ENCODE data around the gene IL1RAPL1. TPM values are rescaled to one million over a fixed set of nuclear protein-coding genes. Genes with fewer than 3 reads are reported as not detected.

The IL1RAPL1 gene
- total RNA-seq, 2 donors from 2014 or later: not detected

DNA sequence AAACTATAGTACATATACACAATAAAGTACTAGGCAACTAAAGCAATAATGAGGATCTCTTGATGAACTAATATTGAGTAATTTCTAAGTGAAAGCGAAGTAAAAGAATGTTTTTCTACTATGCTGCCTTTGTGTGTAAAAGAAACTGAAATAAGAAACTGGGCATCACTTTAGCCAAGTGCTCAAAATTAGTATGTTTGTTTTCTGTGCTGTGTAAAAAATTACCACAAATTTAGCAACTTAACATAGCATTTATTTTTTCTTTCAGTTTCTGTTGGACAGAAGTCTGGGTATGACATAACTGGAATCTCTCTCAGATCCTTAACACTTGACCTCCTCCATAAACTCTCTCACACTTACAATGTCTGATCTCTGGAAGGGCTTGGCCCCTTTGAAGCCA, 941.0 kb downstream of the IL1RAPL1 start:
- no peaks in the 10 kb centered on the region for H3K27me3 Mint-ChIP-seq (ENCODE audit: low read depth)
- DNase-seq: no peak
- no peaks in the 10 kb centered on the region for H3K9me3 Mint-ChIP-seq
- no peaks in the 10 kb centered on the region for H3K4me1 Mint-ChIP-seq (ENCODE audit: low read depth)
- H3K36me3 Mint-ChIP-seq (ENCODE audit: insufficient read depth in 2 of 2): no peaks in the 10 kb centered on the region
- H3K4me3 Mint-ChIP-seq: no peak overlapping the region
- no peak for ATAC-seq (replicated peaks in 1 of 2)
- H3K27ac Mint-ChIP-seq: no peak overlapping the region

- no peak for ATAC-seq (replicated peaks in 1 of 2)
- H3K4me3 Mint-ChIP-seq: no peak overlapping the region
Observed at GRCh38 chrX:29530501-29530900, 943.3 kb downstream of the IL1RAPL1 start.

GRCh38 chrX:29531336-29531735, 944.1 kb downstream of the IL1RAPL1 start:
- H3K36me3 Mint-ChIP-seq (ENCODE audit: insufficient read depth in 2 of 2): no peaks in the 10 kb centered on the region
- no peak overlapping the region for H3K4me3 Mint-ChIP-seq
- no peak for ATAC-seq (replicated peaks in 1 of 2)

More at GRCh38 chrX:29530501-29530900, 943.3 kb downstream of the IL1RAPL1 start:
- DNase-seq: no peak
- no peaks in the 10 kb centered on the region for H3K36me3 Mint-ChIP-seq (ENCODE audit: insufficient read depth in 2 of 2)
- H3K27me3 Mint-ChIP-seq (ENCODE audit: low read depth): no peaks in the 10 kb centered on the region
- H3K9me3 Mint-ChIP-seq: no peaks in the 10 kb centered on the region
- no peak overlapping the region for H3K27ac Mint-ChIP-seq
- no peaks in the 10 kb centered on the region for H3K4me1 Mint-ChIP-seq (ENCODE audit: low read depth)

GRCh38 chrX:29535212-29536162, 948.2 kb downstream of the IL1RAPL1 start:
- H3K4me1 Mint-ChIP-seq (ENCODE audit: low read depth): no peaks in the 10 kb centered on the region
- no peak overlapping the region for H3K27ac Mint-ChIP-seq
- no peak overlapping the region for H3K4me3 Mint-ChIP-seq
- DNase-seq (no peak), ATAC-seq (replicated peaks in 1 of 2) (no peak)
- H3K27me3 Mint-ChIP-seq (ENCODE audit: low read depth): no peaks in the 10 kb centered on the region
- no peaks in the 10 kb centered on the region for H3K36me3 Mint-ChIP-seq (ENCODE audit: insufficient read depth in 2 of 2)
- no peaks in the 10 kb centered on the region for H3K9me3 Mint-ChIP-seq

More at GRCh38 chrX:29531336-29531735, 944.1 kb downstream of the IL1RAPL1 start:
- no peak for DNase-seq
- Mint-ChIP-seq H3K9me3 (no peaks in the 10 kb centered on the region), H3K27me3 (ENCODE audit: low read depth) (no peaks in the 10 kb centered on the region), H3K27ac (no peak overlapping the region), H3K4me1 (ENCODE audit: low read depth) (no peaks in the 10 kb centered on the region)

- Mint-ChIP-seq H3K4me3 (no peak overlapping the region), H3K9me3 (no peaks in the 10 kb centered on the region), H3K27ac (no peak overlapping the region), H3K4me1 (ENCODE audit: low read depth) (no peaks in the 10 kb centered on the region), H3K27me3 (ENCODE audit: low read depth) (no peaks in the 10 kb centered on the region), H3K36me3 (ENCODE audit: insufficient read depth in 2 of 2) (no peaks in the 10 kb centered on the region)
- no peak for ATAC-seq (replicated peaks in 1 of 2)
- no peak for DNase-seq
Observed at GRCh38 chrX:29541038-29541437, 953.8 kb downstream of the IL1RAPL1 start.

GRCh38 chrX:29542152-29542551, 954.9 kb downstream of the IL1RAPL1 start:
- H3K9me3 Mint-ChIP-seq: no peaks in the 10 kb centered on the region
- no peaks in the 10 kb centered on the region for H3K4me1 Mint-ChIP-seq (ENCODE audit: low read depth)

GRCh38 chrX:29545878-29546277, 958.6 kb downstream of the IL1RAPL1 start:
- H3K27ac Mint-ChIP-seq: no peak overlapping the region
- no peaks in the 10 kb centered on the region for H3K4me1 Mint-ChIP-seq (ENCODE audit: low read depth)
- DNase-seq: no peak
- H3K4me3 Mint-ChIP-seq: no peak overlapping the region
- H3K27me3 Mint-ChIP-seq (ENCODE audit: low read depth): no peaks in the 10 kb centered on the region
- no peaks in the 10 kb centered on the region for H3K9me3 Mint-ChIP-seq
- H3K36me3 Mint-ChIP-seq (ENCODE audit: insufficient read depth in 2 of 2): no peaks in the 10 kb centered on the region
- ATAC-seq (replicated peaks in 1 of 2): no peak

More at GRCh38 chrX:29542152-29542551, 954.9 kb downstream of the IL1RAPL1 start:
- DNase-seq (no peak), ATAC-seq (replicated peaks in 1 of 2) (no peak)
- H3K36me3 Mint-ChIP-seq (ENCODE audit: insufficient read depth in 2 of 2): no peaks in the 10 kb centered on the region
- no peak overlapping the region for H3K27ac Mint-ChIP-seq
- H3K4me3 Mint-ChIP-seq: no peak overlapping the region
- no peaks in the 10 kb centered on the region for H3K27me3 Mint-ChIP-seq (ENCODE audit: low read depth)

- Mint-ChIP-seq H3K27ac (no peak overlapping the region), H3K27me3 (ENCODE audit: low read depth) (no peaks in the 10 kb centered on the region), H3K36me3 (ENCODE audit: insufficient read depth in 2 of 2) (no peaks in the 10 kb centered on the region)
Observed at GRCh38 chrX:29547877-29548276, 960.6 kb downstream of the IL1RAPL1 start.

GRCh38 chrX:29553542-29553941, 966.3 kb downstream of the IL1RAPL1 start:
- DNase-seq: no peak
- Mint-ChIP-seq H3K4me3 (no peak overlapping the region), H3K27me3 (ENCODE audit: low read depth) (no peaks in the 10 kb centered on the region), H3K9me3 (peaks cover 0 to 5% of the 10 kb centered on the region in 2 donors), H3K4me1 (ENCODE audit: low read depth) (no peaks in the 10 kb centered on the region), H3K27ac (no peak overlapping the region), H3K36me3 (ENCODE audit: insufficient read depth in 2 of 2) (peaks cover 0 to 1% of the 10 kb centered on the region in 2 donors)
- no peak for ATAC-seq (replicated peaks in 1 of 2)

More at GRCh38 chrX:29547877-29548276, 960.6 kb downstream of the IL1RAPL1 start:
- DNase-seq: no peak
- no peak overlapping the region for H3K4me3 Mint-ChIP-seq
- no peaks in the 10 kb centered on the region for H3K4me1 Mint-ChIP-seq (ENCODE audit: low read depth)
- no peak for ATAC-seq (replicated peaks in 1 of 2)
- H3K9me3 Mint-ChIP-seq: no peaks in the 10 kb centered on the region

DNA sequence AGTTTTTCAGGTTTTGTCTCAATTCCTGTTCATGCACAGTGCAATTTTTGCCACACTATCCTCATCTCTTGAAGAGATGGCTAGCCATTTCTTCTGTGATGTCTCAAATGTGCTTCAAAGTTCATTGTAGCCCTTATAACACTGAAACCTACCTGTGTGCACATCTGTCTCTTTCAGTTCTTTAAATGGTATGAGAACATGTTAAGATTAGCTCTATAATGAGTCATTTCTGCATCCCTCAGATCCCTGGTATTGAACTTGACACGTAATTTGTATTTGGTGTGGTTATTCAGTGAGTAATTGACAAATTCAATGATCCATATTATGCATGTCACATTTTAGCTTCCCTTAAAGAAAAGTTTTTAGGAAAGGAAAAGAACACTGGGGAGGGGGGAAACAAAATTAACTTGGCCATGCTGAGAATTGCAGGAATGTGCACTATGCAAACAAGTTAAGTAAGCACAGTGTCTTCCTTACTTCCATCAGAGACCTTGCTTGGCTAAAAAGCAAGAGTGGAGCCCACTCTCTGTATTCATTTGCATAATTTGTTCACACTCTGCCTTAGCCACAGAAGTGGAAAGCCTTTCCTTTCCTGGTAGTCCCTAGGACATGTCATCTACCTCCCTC, 968.3 kb downstream of the IL1RAPL1 start:
- Mint-ChIP-seq H3K4me1 (ENCODE audit: low read depth) (no peaks in the 10 kb centered on the region), H3K27ac (no peak overlapping the region), H3K4me3 (no peak overlapping the region), H3K27me3 (ENCODE audit: low read depth) (no peaks in the 10 kb centered on the region), H3K36me3 (ENCODE audit: insufficient read depth in 2 of 2) (peaks cover 0 to 1% of the 10 kb centered on the region in 2 donors), H3K9me3 (peaks cover 0 to 6% of the 10 kb centered on the region in 2 donors)
- DNase-seq: no peak
- no peak for ATAC-seq (replicated peaks in 1 of 2)

- DNase-seq (no peak), ATAC-seq (replicated peaks in 1 of 2) (no peak)
- H3K27ac Mint-ChIP-seq: no peak overlapping the region
- H3K9me3 Mint-ChIP-seq: peaks cover 3 to 8% of the 10 kb centered on the region in 2 donors
- H3K4me1 Mint-ChIP-seq (ENCODE audit: low read depth): no peaks in the 10 kb centered on the region
- peaks cover 0 to 1% of the 10 kb centered on the region in 2 donors for H3K36me3 Mint-ChIP-seq (ENCODE audit: insufficient read depth in 2 of 2)
- H3K4me3 Mint-ChIP-seq: no peak overlapping the region
- no peaks in the 10 kb centered on the region for H3K27me3 Mint-ChIP-seq (ENCODE audit: low read depth)
Observed at GRCh38 chrX:29560065-29560464, 972.8 kb downstream of the IL1RAPL1 start.

GRCh38 chrX:29561417-29561816, 974.2 kb downstream of the IL1RAPL1 start:
- H3K27me3 Mint-ChIP-seq (ENCODE audit: low read depth): no peaks in the 10 kb centered on the region
- no peaks in the 10 kb centered on the region for H3K4me1 Mint-ChIP-seq (ENCODE audit: low read depth)
- peaks cover 0 to 1% of the 10 kb centered on the region in 2 donors for H3K36me3 Mint-ChIP-seq (ENCODE audit: insufficient read depth in 2 of 2)
- peaks cover 3 to 8% of the 10 kb centered on the region in 2 donors for H3K9me3 Mint-ChIP-seq
- DNase-seq: no peak
- ATAC-seq (replicated peaks in 1 of 2): no peak
- no peak overlapping the region for H3K27ac Mint-ChIP-seq
- H3K4me3 Mint-ChIP-seq: no peak overlapping the region

GRCh38 chrX:29580560-29580959, 993.3 kb downstream of the IL1RAPL1 start:
- DNase-seq: no peak
- ATAC-seq (replicated peaks in 1 of 2): no peak
- no peak overlapping the region for H3K4me3 Mint-ChIP-seq
- H3K9me3 Mint-ChIP-seq: peaks cover 5 to 7% of the 10 kb centered on the region in 2 donors
- H3K36me3 Mint-ChIP-seq (ENCODE audit: insufficient read depth in 2 of 2): no peaks in the 10 kb centered on the region
- no peaks in the 10 kb centered on the region for H3K27me3 Mint-ChIP-seq (ENCODE audit: low read depth)
- no peaks in the 10 kb centered on the region for H3K4me1 Mint-ChIP-seq (ENCODE audit: low read depth)
- H3K27ac Mint-ChIP-seq: no peak overlapping the region
